ENCODE results near the gene APOA1. TPM values are rescaled to one million over a fixed set of nuclear protein-coding genes. Genes with fewer than 3 reads are reported as not detected.

The APOA1 gene
- polyA plus RNA-seq, 1 of the 3 experiments (the other 2 are of a cell fraction): 0.20 TPM

GRCh38 chr11:116819049-116819448 lies 18.4 kb downstream of the APOA1 start (continued):
- TF ChIP-seq RXRA (IDR thresholded peaks at IDR 0.05; ENCODE audit: borderline replicate concordance, low read depth): no peak
- no peak for TF ChIP-seq MAX (IDR thresholded peaks at IDR 0.05; ENCODE audit: low read depth)
- no peak for TF ChIP-seq ZBTB33 (IDR thresholded peaks at IDR 0.05; ENCODE audit: borderline replicate concordance, low read depth)
- TF ChIP-seq TAF1 (IDR thresholded peaks at IDR 0.05; ENCODE audit: borderline replicate concordance, low read depth, low read length): no peak
- no peak for TF ChIP-seq GABPA (IDR thresholded peaks at IDR 0.05; ENCODE audit: low read depth)
- no peak for TF ChIP-seq EP300 (IDR thresholded peaks at IDR 0.05; ENCODE audit: borderline replicate concordance in 1 of 2, low read depth in 1 of 2, low read length in 1 of 2)
- no peak for TF ChIP-seq FOSL2 (IDR thresholded peaks at IDR 0.05; ENCODE audit: borderline replicate concordance, low read depth)

DNA sequence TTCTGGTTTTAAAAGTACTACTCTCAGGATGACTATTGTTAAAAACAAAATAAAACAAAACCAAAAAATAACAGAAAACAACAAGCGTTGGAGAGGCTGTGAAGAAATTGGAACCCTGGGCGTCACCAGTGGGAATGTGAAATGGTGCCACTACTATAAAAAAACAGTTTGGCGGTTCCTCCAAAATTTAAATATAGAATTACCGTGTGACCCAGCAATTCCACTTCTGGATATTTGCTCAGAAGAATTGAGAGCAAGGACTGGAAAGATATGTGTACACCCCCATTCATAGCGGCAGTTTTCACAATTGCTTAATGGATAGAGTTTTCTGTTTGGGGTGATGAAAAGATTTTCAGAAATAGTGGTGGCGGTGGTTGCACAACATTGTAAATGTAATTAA lies 22.9 kb downstream of the APOA1 start:
- ChIA-PET CTCF (interaction anchor here (1.5 to 2.8 kb wide), 2 partner anchors 21 to 23 kb away, joined by 4 to 16 read pairs; partner anchors contain the start of gene APOA5), POLR2A (no interaction called here)
- H3K9me2 ChIP-seq: no peaks in the 10 kb centered on the region

More for the DNA sequence above, 22.9 kb downstream of the APOA1 start:
- Histone ChIP-seq H3K9me3 (no peaks in the 10 kb centered on the region), H3K79me2 (ENCODE audit: insufficient read depth) (no peaks in the 10 kb centered on the region), H3K36me3 (replicated peaks in 1 of 2; ENCODE audit: control insufficient read depth in 1 of 2, insufficient read depth in 2 of 2, low read length in 1 of 2) (no peaks in the 10 kb centered on the region), H2AFZ (ENCODE audit: low read depth) (no peak overlapping the region), H3K4me1 (ENCODE audit: control insufficient read depth in 1 of 2, insufficient read depth in 2 of 2, low read depth in 1 of 2, low read length in 1 of 2) (no peaks in the 10 kb centered on the region), H3F3A (replicated peaks; ENCODE audit: insufficient read depth) (no peaks in the 10 kb centered on the region), H3K4me2 (no peak overlapping the region), H3K4me3 (ENCODE audit: low read depth in 2 of 2, low read length in 1 of 2) (no peak overlapping the region), H3K27me3 (ENCODE audit: insufficient read depth) (no peaks in the 10 kb centered on the region), H3K9ac (no peak overlapping the region), H3K27ac (ENCODE audit: low read depth in 2 of 2, low read length in 1 of 2) (no peak overlapping the region), H4K20me1 (ENCODE audit: insufficient read depth) (no peaks in the 10 kb centered on the region)
- WGBS (ENCODE audit: low lambda C conversion rate): 83% methylated on average over 6 of the region's 6 CpGs
- DNase-seq: no peak
- TF ChIP-seq FOSL2 (IDR thresholded peaks at IDR 0.05; ENCODE audit: borderline replicate concordance, low read depth) (no peak), GABPA (IDR thresholded peaks at IDR 0.05; ENCODE audit: low read depth) (no peak), POLR2AphosphoS5 (IDR thresholded peaks at IDR 0.05; ENCODE audit: low read depth, low read length) (no peak), RXRA (IDR thresholded peaks at IDR 0.05; ENCODE audit: borderline replicate concordance, low read depth) (no peak), SIN3A (IDR thresholded peaks at IDR 0.05; ENCODE audit: borderline replicate concordance, low read depth, low read length) (no peak), FOXJ3 (CRISPR knock-in tag; IDR thresholded peaks at IDR 0.05) (no peak), SMC3 (IDR thresholded peaks at IDR 0.05; ENCODE audit: low read depth, low read length) (no peak), EZH2phosphoT487 (IDR thresholded peaks at IDR 0.05; ENCODE audit: borderline replicate concordance, low read depth) (no peak)
- TF ChIP-seq, protein P1, sequence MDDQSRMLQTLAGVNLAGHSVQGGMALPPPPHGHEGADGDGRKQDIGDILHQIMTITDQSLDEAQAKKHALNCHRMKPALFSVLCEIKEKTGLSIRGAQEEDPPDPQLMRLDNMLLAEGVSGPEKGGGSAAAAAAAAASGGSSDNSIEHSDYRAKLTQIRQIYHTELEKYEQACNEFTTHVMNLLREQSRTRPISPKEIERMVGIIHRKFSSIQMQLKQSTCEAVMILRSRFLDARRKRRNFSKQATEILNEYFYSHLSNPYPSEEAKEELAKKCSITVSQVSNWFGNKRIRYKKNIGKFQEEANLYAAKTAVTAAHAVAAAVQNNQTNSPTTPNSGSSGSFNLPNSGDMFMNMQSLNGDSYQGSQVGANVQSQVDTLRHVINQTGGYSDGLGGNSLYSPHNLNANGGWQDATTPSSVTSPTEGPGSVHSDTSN (IDR thresholded peaks at IDR 0.05): no peak
- TF ChIP-seq, protein P2, sequence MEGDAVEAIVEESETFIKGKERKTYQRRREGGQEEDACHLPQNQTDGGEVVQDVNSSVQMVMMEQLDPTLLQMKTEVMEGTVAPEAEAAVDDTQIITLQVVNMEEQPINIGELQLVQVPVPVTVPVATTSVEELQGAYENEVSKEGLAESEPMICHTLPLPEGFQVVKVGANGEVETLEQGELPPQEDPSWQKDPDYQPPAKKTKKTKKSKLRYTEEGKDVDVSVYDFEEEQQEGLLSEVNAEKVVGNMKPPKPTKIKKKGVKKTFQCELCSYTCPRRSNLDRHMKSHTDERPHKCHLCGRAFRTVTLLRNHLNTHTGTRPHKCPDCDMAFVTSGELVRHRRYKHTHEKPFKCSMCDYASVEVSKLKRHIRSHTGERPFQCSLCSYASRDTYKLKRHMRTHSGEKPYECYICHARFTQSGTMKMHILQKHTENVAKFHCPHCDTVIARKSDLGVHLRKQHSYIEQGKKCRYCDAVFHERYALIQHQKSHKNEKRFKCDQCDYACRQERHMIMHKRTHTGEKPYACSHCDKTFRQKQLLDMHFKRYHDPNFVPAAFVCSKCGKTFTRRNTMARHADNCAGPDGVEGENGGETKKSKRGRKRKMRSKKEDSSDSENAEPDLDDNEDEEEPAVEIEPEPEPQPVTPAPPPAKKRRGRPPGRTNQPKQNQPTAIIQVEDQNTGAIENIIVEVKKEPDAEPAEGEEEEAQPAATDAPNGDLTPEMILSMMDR (IDR thresholded peaks at IDR 0.05): no peak
- TF ChIP-seq, protein P3, sequence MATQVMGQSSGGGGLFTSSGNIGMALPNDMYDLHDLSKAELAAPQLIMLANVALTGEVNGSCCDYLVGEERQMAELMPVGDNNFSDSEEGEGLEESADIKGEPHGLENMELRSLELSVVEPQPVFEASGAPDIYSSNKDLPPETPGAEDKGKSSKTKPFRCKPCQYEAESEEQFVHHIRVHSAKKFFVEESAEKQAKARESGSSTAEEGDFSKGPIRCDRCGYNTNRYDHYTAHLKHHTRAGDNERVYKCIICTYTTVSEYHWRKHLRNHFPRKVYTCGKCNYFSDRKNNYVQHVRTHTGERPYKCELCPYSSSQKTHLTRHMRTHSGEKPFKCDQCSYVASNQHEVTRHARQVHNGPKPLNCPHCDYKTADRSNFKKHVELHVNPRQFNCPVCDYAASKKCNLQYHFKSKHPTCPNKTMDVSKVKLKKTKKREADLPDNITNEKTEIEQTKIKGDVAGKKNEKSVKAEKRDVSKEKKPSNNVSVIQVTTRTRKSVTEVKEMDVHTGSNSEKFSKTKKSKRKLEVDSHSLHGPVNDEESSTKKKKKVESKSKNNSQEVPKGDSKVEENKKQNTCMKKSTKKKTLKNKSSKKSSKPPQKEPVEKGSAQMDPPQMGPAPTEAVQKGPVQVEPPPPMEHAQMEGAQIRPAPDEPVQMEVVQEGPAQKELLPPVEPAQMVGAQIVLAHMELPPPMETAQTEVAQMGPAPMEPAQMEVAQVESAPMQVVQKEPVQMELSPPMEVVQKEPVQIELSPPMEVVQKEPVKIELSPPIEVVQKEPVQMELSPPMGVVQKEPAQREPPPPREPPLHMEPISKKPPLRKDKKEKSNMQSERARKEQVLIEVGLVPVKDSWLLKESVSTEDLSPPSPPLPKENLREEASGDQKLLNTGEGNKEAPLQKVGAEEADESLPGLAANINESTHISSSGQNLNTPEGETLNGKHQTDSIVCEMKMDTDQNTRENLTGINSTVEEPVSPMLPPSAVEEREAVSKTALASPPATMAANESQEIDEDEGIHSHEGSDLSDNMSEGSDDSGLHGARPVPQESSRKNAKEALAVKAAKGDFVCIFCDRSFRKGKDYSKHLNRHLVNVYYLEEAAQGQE (IDR thresholded peaks at IDR 0.05; ENCODE audit: low read depth, low read length): no peak
